IMR-90 (cell line): ENCODE data around the gene KCTD16. TPM values are rescaled to one million over a fixed set of nuclear protein-coding genes. Genes with fewer than 3 reads are reported as not detected.

Experiments used
- ATAC-seq: fragments of 200-7000 bp; cut with Tn5 transposase; 2 replicates; pipeline ENCODE4 v1.9.1; 2020; ENCODE audit warnings: low read depth, mild to moderate bottlenecking, moderate library complexity
- BruUV-seq: library from RNA; stranded (reverse); fragments of 400-500 nt; replicated peaks from 2 replicates; lab custom pipeline; 2021; lab: Mats Ljungman, UMichigan
- CTCF ChIA-PET: fragments of 300-600 bp; formaldehyde crosslinking; extraction: SDS; loops from one replicate; lab custom pipeline; 2021; ENCODE audit warnings: antibody characterized with exemption; lab: Yijun Ruan, JAX
- POLR2A ChIA-PET: fragments of 300-600 bp; sonication (Branson Sonifier 250); formaldehyde crosslinking; loops from one replicate; lab custom pipeline; 2022; ENCODE audit warnings: antibody characterized with exemption; ENCODE audit not compliant: unreplicated experiment; lab: Charles Lee
- DNase-seq: peaks from one replicate; pipeline ENCODE4 v3.0.0; 2013
- H2AFZ ChIP-seq: replicated peaks from 2 replicates; pipeline ENCODE3; 2013; ENCODE audit warnings: low read length, mild to moderate bottlenecking; ENCODE audit not compliant: poor library complexity
- H2AK5ac ChIP-seq: 2 replicates; pipeline ENCODE4 v1.6.1; 2013; ENCODE audit warnings: low read depth, low read length, inconsistent platforms
- H2AK9ac ChIP-seq: replicated peaks from 2 replicates; pipeline ENCODE3; 2013; ENCODE audit warnings: mild to moderate bottlenecking, low read depth, low read length, moderate library complexity; ENCODE audit not compliant: poor library complexity
- H2BK120ac ChIP-seq: 2 replicates; pipeline ENCODE4 v1.6.1; 2013; ENCODE audit warnings: low read depth, low read length, inconsistent platforms
- H2BK15ac ChIP-seq: 3 replicates; pipeline ENCODE4 v1.6.1; 2013; ENCODE audit warnings: low read depth, low read length, inconsistent platforms
- H2BK20ac ChIP-seq: 2 replicates; pipeline ENCODE4 v1.6.1; 2013; ENCODE audit warnings: low read depth, mild to moderate bottlenecking, inconsistent platforms, low read length, moderate library complexity
- H2BK5ac ChIP-seq: 2 replicates; pipeline ENCODE4 v1.6.1; 2013; ENCODE audit warnings: mild to moderate bottlenecking, low read depth, low read length, inconsistent platforms; ENCODE audit not compliant: poor library complexity, severe bottlenecking
- H3K14ac ChIP-seq: replicated peaks from 2 replicates; pipeline ENCODE4 v1.6.1; 2013; ENCODE audit warnings: low read depth, low read length, inconsistent platforms
- H3K18ac ChIP-seq: 2 replicates; pipeline ENCODE4 v1.6.1; 2013; ENCODE audit warnings: low read depth, low read length, control low read depth
- H3K23ac ChIP-seq: 2 replicates; pipeline ENCODE4 v1.6.1; 2013; ENCODE audit warnings: low read depth, low read length, inconsistent platforms
- H3K27ac ChIP-seq: 2 replicates; pipeline ENCODE4 v1.5.1; 2013; ENCODE audit warnings: mild to moderate bottlenecking, control low read depth, low read length; ENCODE audit not compliant: insufficient read depth
- H3K27me3 ChIP-seq: 2 replicates; pipeline ENCODE4 v1.6.1; 2013; ENCODE audit warnings: low read length; ENCODE audit not compliant: control insufficient read depth, insufficient read depth
- H3K36me3 ChIP-seq: 2 replicates; pipeline ENCODE4 v1.6.1; 2013; ENCODE audit warnings: low read length, mixed read lengths; ENCODE audit not compliant: control insufficient read depth, insufficient read depth
- H3K4ac ChIP-seq: 2 replicates; pipeline ENCODE4 v1.6.1; 2013; ENCODE audit warnings: low read depth, low read length, inconsistent platforms
- H3K4me1 ChIP-seq: 2 replicates; pipeline ENCODE4 v1.6.1; 2013; ENCODE audit warnings: low read length, mixed read lengths; ENCODE audit not compliant: control insufficient read depth, insufficient read depth
- H3K4me2 ChIP-seq: 2 replicates; pipeline ENCODE4 v1.6.1; 2013; ENCODE audit warnings: low read depth, mild to moderate bottlenecking, control low read depth, low read length, moderate library complexity
- H3K4me3 ChIP-seq: 2 replicates; pipeline ENCODE4 v1.5.1; 2013; ENCODE audit warnings: low read depth, mild to moderate bottlenecking, control low read depth, low read length, moderate library complexity; ENCODE audit not compliant: insufficient read depth
- H3K56ac ChIP-seq: 2 replicates; pipeline ENCODE4 v1.6.1; 2013; ENCODE audit warnings: low read length, inconsistent platforms; ENCODE audit not compliant: insufficient read depth; ENCODE audit errors: extremely low read depth
- H3K79me1 ChIP-seq, 2 experiments: 2 replicates each; pipeline ENCODE4 v1.6.1; 2013; ENCODE audit warnings: low read length in 2 of 2, inconsistent platforms in 1 of 2, low read depth in 1 of 2
- H3K9ac ChIP-seq: 2 replicates; pipeline ENCODE4 v1.6.1; 2013; ENCODE audit warnings: low read depth, low read length, control low read depth
- H3K9me1 ChIP-seq: 2 replicates; pipeline ENCODE4 v1.6.1; 2013; ENCODE audit warnings: low read length, inconsistent platforms; ENCODE audit not compliant: insufficient read depth
- H3K9me3 ChIP-seq: 2 replicates; pipeline ENCODE4 v1.6.1; 2013; ENCODE audit warnings: low read length; ENCODE audit not compliant: control insufficient read depth, insufficient read depth
- H4K20me1 ChIP-seq: 2 replicates; pipeline ENCODE4 v1.6.1; 2013; ENCODE audit warnings: low read length, inconsistent platforms; ENCODE audit not compliant: insufficient read depth
- H4K5ac ChIP-seq: 2 replicates; pipeline ENCODE4 v1.6.1; 2013; ENCODE audit warnings: mild to moderate bottlenecking, low read depth, low read length, control low read depth
- H4K8ac ChIP-seq, 2 experiments: 2 replicates each; pipeline ENCODE4 v1.6.1; 2013; ENCODE audit warnings: low read depth in 2 of 2, low read length in 2 of 2, control low read depth in 1 of 2, inconsistent platforms in 1 of 2
- H4K91ac ChIP-seq: 2 replicates; pipeline ENCODE4 v1.6.1; 2013; ENCODE audit warnings: low read depth, low read length, inconsistent platforms; ENCODE audit not compliant: insufficient read depth
- CEBPB ChIP-seq: IDR thresholded peaks from 2 replicates; pipeline ENCODE4 v1.6.1; 2012; ENCODE audit warnings: low read depth, low read length, improper control_type of control experiment
- CHD1 ChIP-seq: IDR thresholded peaks from 2 replicates; pipeline ENCODE4 v1.6.1; 2012; ENCODE audit warnings: low read depth, low read length, improper control_type of control experiment
- ELK1 ChIP-seq: fragments of 150-350 bp; IDR thresholded peaks from 2 replicates; pipeline ENCODE4 v1.6.1; 2016; ENCODE audit warnings: low read depth, mild to moderate bottlenecking, low read length, moderate library complexity, borderline replicate concordance
- FOS ChIP-seq: fragments of 150-350 bp; IDR thresholded peaks from 2 replicates; pipeline ENCODE4 v1.6.1; 2016; ENCODE audit warnings: low read depth, low read length
- MAFK ChIP-seq: IDR thresholded peaks from 2 replicates; pipeline ENCODE4 v1.6.1; 2012; ENCODE audit warnings: low read depth, low read length, improper control_type of control experiment
- MAZ ChIP-seq: IDR thresholded peaks from 2 replicates; pipeline ENCODE4 v1.6.1; 2012; ENCODE audit warnings: low read depth, mild to moderate bottlenecking, low read length, improper control_type of control experiment, moderate library complexity, borderline replicate concordance
- MXI1 ChIP-seq: IDR thresholded peaks from 2 replicates; pipeline ENCODE4 v1.6.1; 2012; ENCODE audit warnings: low read depth, mild to moderate bottlenecking, low read length, moderate library complexity, borderline replicate concordance
- NFE2L2 ChIP-seq: fragments of 150-350 bp; IDR thresholded peaks from 2 replicates; pipeline ENCODE4 v1.6.1; 2016; ENCODE audit warnings: low read depth, mild to moderate bottlenecking, low read length
- POLR2A ChIP-seq: IDR thresholded peaks from 2 replicates; pipeline ENCODE4 v1.6.1; 2012; ENCODE audit warnings: mild to moderate bottlenecking, low read depth, low read length
- RAD21 ChIP-seq: IDR thresholded peaks from 2 replicates; pipeline ENCODE4 v1.6.1; 2012; ENCODE audit warnings: low read length, improper control_type of control experiment
- SMC3 ChIP-seq: fragments of 150-350 bp; IDR thresholded peaks from 2 replicates; pipeline ENCODE4 v1.6.1; 2016; ENCODE audit warnings: low read depth, mild to moderate bottlenecking, antibody characterized with exemption, low read length, moderate library complexity
- USF2 ChIP-seq: fragments of 150-350 bp; IDR thresholded peaks from 2 replicates; pipeline ENCODE4 v1.6.1; 2017; ENCODE audit warnings: mild to moderate bottlenecking, antibody characterized with exemption, low read length, low read depth
- WGBS, 2 experiments: methylation state at CpG; one replicate each; pipeline versions ENCODE4 v1.1.5 to v1.1.7; 2013; ENCODE audit warnings: missing lambda C conversion rate in 2 of 2; ENCODE audit not compliant: insufficient read length in 1 of 2; ENCODE audit errors: extremely low coverage in 2 of 2; 5-methylcytosine and 5-hydroxymethylcytosine counted together
- dilution Hi-C: fragments of 300-500 bp; cut with HindIII; formaldehyde crosslinking; loops from one replicate; pipeline ENCODE4 v1.14.3; 2018; ENCODE audit warnings: low sequenced_read_pairs; ENCODE audit not compliant: unreplicated experiment
- in situ Hi-C: fragments of 300-500 bp; cut with MboI; formaldehyde crosslinking; loops from 3 replicates; pipeline ENCODE4 v1.14.3; 2019; ENCODE audit warnings: low sequenced_read_pairs, inconsistent platforms, mixed read lengths
- intact Hi-C: fragments of 100-400 bp; cut with micrococcal nuclease; formaldehyde crosslinking; loops from 2 replicates; pipeline ENCODE4 v1.10.0; 2022
- polyA plus RNA-seq, 3 experiments: library from polyadenylated mRNA; depleted of rRNA; stranded (reverse); fragments of >200 nt; gene quantifications; 2 replicates each; pipeline ENCODE4 v1.2.3, GENCODE V29; 2012; ENCODE audit warnings: low replicate concordance in 1 of 3
- total RNA-seq: library from RNA; depleted of rRNA; stranded (reverse); fragments of >200 nt; gene quantifications from 2 replicates; pipeline ENCODE4 v1.2.3, GENCODE V29; 2012

Gene KCTD16
- total and polyA plus RNA-seq, 2 of the 4 experiments (the other 2 are of a cell fraction) = 0.43 to 1.1 TPM

GRCh38 chr5:144427866-144428265 lies 257.2 kb downstream of the KCTD16 start:
- intact Hi-C loops (no loop called here), dilution Hi-C loops (no loop called here), in situ Hi-C loops (no loop called here)
- H3K4me3 ChIP-seq = no peak overlapping the region
- DNase-seq = no peak
- no peaks in the 10 kb centered on the region for H3K9me3 ChIP-seq
- no peak overlapping the region for H3K56ac ChIP-seq
- no TSS peak for BruUV-seq
- no peaks in the 10 kb centered on the region for H3K36me3 ChIP-seq
- H3K23ac ChIP-seq = no peak overlapping the region
- H4K8ac ChIP-seq = no peak overlapping the region
- no peaks in the 10 kb centered on the region for H3K79me1 ChIP-seq
- no peak overlapping the region for H2AK5ac ChIP-seq
- H2AK9ac ChIP-seq = no peak overlapping the region
- H2AFZ ChIP-seq = no peak overlapping the region
- H2BK5ac ChIP-seq = no peak overlapping the region
- H4K5ac ChIP-seq = no peak overlapping the region
- H3K4ac ChIP-seq = no peak overlapping the region
- no peaks in the 10 kb centered on the region for H3K9me1 ChIP-seq
- H3K4me2 ChIP-seq = no peak overlapping the region
- H3K18ac ChIP-seq = no peak overlapping the region
- H2BK120ac ChIP-seq = no peak overlapping the region
- POLR2A ChIA-PET = no interaction called here
- no CpG with 5 or more reads among the region's 1 CpG for WGBS, 2 experiments
- no peaks in the 10 kb centered on the region for H3K27me3 ChIP-seq
- ATAC-seq = peak; percentile 49
- no peak overlapping the region for H3K9ac ChIP-seq
- no peak overlapping the region for H2BK15ac ChIP-seq
- CTCF ChIA-PET = no interaction called here
- no peak overlapping the region for H4K91ac ChIP-seq
- no peak overlapping the region for H3K14ac ChIP-seq
- H4K20me1 ChIP-seq = no peaks in the 10 kb centered on the region
- H3K27ac ChIP-seq = no peak overlapping the region
- TF ChIP-seq NFE2L2 (no peak), ELK1 (no peak), USF2 (no peak), MXI1 (no peak), MAZ (no peak), SMC3 (no peak), CEBPB (no peak), MAFK (no peak), POLR2A (no peak), CHD1 (no peak), RAD21 (no peak), FOS (no peak)
- no peak overlapping the region for H2BK20ac ChIP-seq
- no peaks in the 10 kb centered on the region for H3K4me1 ChIP-seq
